MM.1S (cell line): ENCODE measurements around the gene BAG5.

Experiments
- DNase-seq: peaks from one replicate; pipeline ENCODE4 v3.0.0-alpha.2; 2015
- H2AFZ ChIP-seq: fragments of 300-600 bp; sonication (generic); 2 replicates; pipeline ENCODE4 v1.6.0; 2016; ENCODE audit warnings: antibody characterized with exemption, low read length
- H3F3A ChIP-seq: fragments of 300-600 bp; sonication (generic); 2 replicates; pipeline ENCODE4 v1.6.1; 2016; ENCODE audit warnings: mild to moderate bottlenecking, antibody characterized with exemption, low read length, moderate library complexity, mixed read lengths; ENCODE audit not compliant: insufficient read depth
- H3K27ac ChIP-seq: fragments of 300-600 bp; sonication (generic); 2 replicates; pipeline ENCODE4 v1.5.1; 2016; ENCODE audit warnings: mild to moderate bottlenecking, low read length
- H3K27me3 ChIP-seq: fragments of 300-600 bp; sonication (generic); replicated peaks from 2 replicates; pipeline ENCODE4 v1.6.0; 2016; ENCODE audit warnings: low read length; ENCODE audit not compliant: insufficient read depth
- H3K36me3 ChIP-seq: fragments of 300-600 bp; sonication (generic); replicated peaks from 2 replicates; pipeline ENCODE4 v1.6.1; 2016; ENCODE audit warnings: mild to moderate bottlenecking, low read length, mixed read lengths; ENCODE audit not compliant: insufficient read depth
- H3K4me1 ChIP-seq: fragments of 300-600 bp; sonication (generic); 2 replicates; pipeline ENCODE4 v1.6.1; 2016; ENCODE audit warnings: low read length, mixed read lengths
- H3K4me2 ChIP-seq: fragments of 300-600 bp; sonication (generic); 2 replicates; pipeline ENCODE4 v1.6.0; 2016; ENCODE audit warnings: low read depth, low read length
- H3K4me3 ChIP-seq: fragments of 300-600 bp; sonication (generic); 2 replicates; pipeline ENCODE4 v1.5.1; 2016; ENCODE audit warnings: low read length, mixed read lengths
- H3K79me2 ChIP-seq: fragments of 300-600 bp; sonication (generic); 2 replicates; pipeline ENCODE4 v1.6.1; 2016; ENCODE audit warnings: mixed run types, low read length, mixed read lengths
- H3K9ac ChIP-seq: fragments of 300-600 bp; sonication (generic); 2 replicates; pipeline ENCODE4 v1.6.1; 2016; ENCODE audit warnings: low read length, mixed read lengths
- H3K9me2 ChIP-seq: fragments of 300-600 bp; sonication (generic); replicated peaks from 2 replicates; pipeline ENCODE4 v1.6.1; 2016; ENCODE audit warnings: mild to moderate bottlenecking, low read length, mixed read lengths; ENCODE audit not compliant: insufficient read depth
- H3K9me3 ChIP-seq: fragments of 300-600 bp; sonication (generic); replicated peaks from 2 replicates; pipeline ENCODE4 v1.6.1; 2016; ENCODE audit warnings: mild to moderate bottlenecking, low read length, mixed read lengths; ENCODE audit not compliant: insufficient read depth
- H4K20me1 ChIP-seq: fragments of 300-600 bp; sonication (generic); 2 replicates; pipeline ENCODE4 v1.6.1; 2016; ENCODE audit warnings: mild to moderate bottlenecking, low read length, moderate library complexity, mixed read lengths; ENCODE audit not compliant: insufficient read depth
- CTCF ChIP-seq: fragments of 300-600 bp; sonication (generic); IDR thresholded peaks from 2 replicates; pipeline ENCODE4 v1.5.1; 2016; ENCODE audit warnings: antibody characterized with exemption, low read length, mixed read lengths
- EZH2 ChIP-seq: fragments of 300-600 bp; sonication (generic); optimal IDR thresholded peaks from 2 replicates; pipeline ENCODE3; 2017; ENCODE audit warnings: low read depth, mild to moderate bottlenecking, antibody characterized with exemption, low read length, mixed read lengths
- EZH2phosphoT487 ChIP-seq: fragments of 300-600 bp; sonication (generic); IDR thresholded peaks from 2 replicates; pipeline ENCODE4 v1.6.1; 2018; ENCODE audit warnings: antibody characterized with exemption, low read length

The BAG5 gene

GRCh38 chr14:103558071-103558882, 4.2 kb downstream of the BAG5 start:
- H3K4me3 ChIP-seq = no peak overlapping the region
- no peak overlapping the region for H3K9ac ChIP-seq
- H3K9me3 ChIP-seq = no peaks in the 10 kb centered on the region
- H3K9me2 ChIP-seq = no peaks in the 10 kb centered on the region
- H3F3A ChIP-seq = no peaks in the 10 kb centered on the region
- TF ChIP-seq EZH2 (no peak), EZH2phosphoT487 (no peak), CTCF (no peak)
- no peaks in the 10 kb centered on the region for H3K27me3 ChIP-seq
- H3K36me3 ChIP-seq = no peaks in the 10 kb centered on the region
- peaks cover 55% of the 10 kb centered on the region for H3K79me2 ChIP-seq
- H4K20me1 ChIP-seq = 0 out of 2 replicates have a peak, but pooled peaks cover 3% of the 10 kb centered on the region
- no peak for DNase-seq
- H3K27ac ChIP-seq = no peak overlapping the region
- no peak overlapping the region for H3K4me2 ChIP-seq
- no peak overlapping the region for H2AFZ ChIP-seq
- no peaks in the 10 kb centered on the region for H3K4me1 ChIP-seq

- H3K27me3 ChIP-seq = no peaks in the 10 kb centered on the region
- no peak for DNase-seq
- H3K36me3 ChIP-seq = no peaks in the 10 kb centered on the region
- no peak overlapping the region for H3K9ac ChIP-seq
- no peak overlapping the region for H3K4me2 ChIP-seq
- H3K9me2 ChIP-seq = no peaks in the 10 kb centered on the region
- no peaks in the 10 kb centered on the region for H3K4me1 ChIP-seq
- no peak overlapping the region for H3K27ac ChIP-seq
- TF ChIP-seq EZH2 (no peak), CTCF (no peak), EZH2phosphoT487 (no peak)
- no peaks in the 10 kb centered on the region for H3K9me3 ChIP-seq
- H3K79me2 ChIP-seq = peaks cover 48% of the 10 kb centered on the region
- no peak overlapping the region for H3K4me3 ChIP-seq
- H2AFZ ChIP-seq = no peak overlapping the region
- H4K20me1 ChIP-seq = 0 out of 2 replicates have a peak, but pooled peaks cover 3% of the 10 kb centered on the region
- H3F3A ChIP-seq = no peaks in the 10 kb centered on the region
These were observed 5.3 kb downstream of the BAG5 start for GRCh38 chr14:103556946-103557758.

GRCh38 chr14:103555559-103556337, 6.7 kb downstream of the BAG5 start:
- Histone ChIP-seq H3K4me2 (no peak overlapping the region), H3K36me3 (no peaks in the 10 kb centered on the region), H3K27me3 (no peaks in the 10 kb centered on the region), H3K4me3 (no peak overlapping the region), H3K9ac (no peak overlapping the region), H3K27ac (no peak overlapping the region), H3K9me3 (no peaks in the 10 kb centered on the region), H3K79me2 (peaks cover 33% of the 10 kb centered on the region), H3K9me2 (no peaks in the 10 kb centered on the region), H3F3A (no peaks in the 10 kb centered on the region), H4K20me1 (0 out of 2 replicates have a peak, but pooled peaks cover 3% of the 10 kb centered on the region), H2AFZ (no peak overlapping the region), H3K4me1 (no peaks in the 10 kb centered on the region)
- no peak for DNase-seq
- no peak for TF ChIP-seq CTCF
- no peak for TF ChIP-seq EZH2phosphoT487
- no peak for TF ChIP-seq EZH2
